Measurements from ENCODE around the gene UGT2A3.

Gene UGT2A3

GRCh38 chr4:68909385-68909784, 42.2 kb downstream of the UGT2A3 start:
- DNase-seq, result no peak

GRCh38 chr4:68907788-68908700, 43.6 kb downstream of the UGT2A3 start:
- DNase-seq, result peak; percentile 4

GRCh38 chr4:68907245-68907644, 44.4 kb downstream of the UGT2A3 start:
- no peak for DNase-seq

- peak; percentile 36 for DNase-seq
Observed at GRCh38 chr4:68906780-68907137, 44.8 kb downstream of the UGT2A3 start.

GRCh38 chr4:68905939-68906779, 45.4 kb downstream of the UGT2A3 start:
- DNase-seq, result peak; percentile 84

- no peak for DNase-seq
Observed at GRCh38 chr4:68905598-68905938, 46.0 kb downstream of the UGT2A3 start.

- DNase-seq, result peak; percentile 80
Observed at GRCh38 chr4:68904786-68905185, 46.8 kb downstream of the UGT2A3 start.

GRCh38 chr4:68896749-68897148, 54.9 kb downstream of the UGT2A3 start:
- DNase-seq, result no peak

- no peak for DNase-seq
Observed at GRCh38 chr4:68895561-68896198, 55.9 kb downstream of the UGT2A3 start.

- no peak for DNase-seq
Observed at GRCh38 chr4:68892861-68893260, 58.7 kb downstream of the UGT2A3 start.

GRCh38 chr4:68891678-68892077, 59.9 kb downstream of the UGT2A3 start:
- no peak for DNase-seq

- DNase-seq, result no peak
Observed at GRCh38 chr4:68885545-68885944, 66.1 kb downstream of the UGT2A3 start.

- DNase-seq, result no peak
Observed at GRCh38 chr4:68883870-68884269, 67.7 kb downstream of the UGT2A3 start.
